ENCODE measurements around the gene PALM3. TPM values are rescaled to one million over a fixed set of nuclear protein-coding genes. Genes with fewer than 3 reads are reported as not detected.

PALM3 gene
- total RNA-seq, 1 experiment from 2014 or later = not detected

- CTCF ChIA-PET = interaction anchor here (0.6 to 2.2 kb wide), 18 partner anchors 17 to 988 kb away, joined by 3 to 22 read pairs (median 4); partner anchors contain the start of gene ASF1B
- intact Hi-C loops (cut with micrococcal nuclease) = loop anchor here (1.0 kb wide), 1 partner anchor 194 kb away; no protein-coding TSS in a partner anchor
- H3K9me3 Mint-ChIP-seq (ENCODE audit: unreplicated experiment) = no peaks in the 10 kb centered on the region
- POLR2A ChIA-PET = interaction anchor here (0.6 to 1.6 kb wide), 4 partner anchors 8 to 206 kb away, joined by 3 to 5 read pairs (median 4); partner anchors contain the start of gene ASF1B
- no peaks in the 10 kb centered on the region for H3K36me3 Mint-ChIP-seq (ENCODE audit: insufficient read depth, unreplicated experiment)
- H3K27ac Mint-ChIP-seq (ENCODE audit: low read depth, unreplicated experiment) = peak overlapping the region; percentile 23
- no TSS peak for BruUV-seq (replicated peaks)
- TF ChIP-seq CTCF (IDR thresholded peaks at IDR 0.05; ENCODE audit: unreplicated experiment) = no peak
- no peaks in the 10 kb centered on the region for H3K4me1 Mint-ChIP-seq (ENCODE audit: insufficient read depth, unreplicated experiment)
- no peaks in the 10 kb centered on the region for H3K27me3 Mint-ChIP-seq (ENCODE audit: insufficient read depth, unreplicated experiment)
- peak overlapping the region; percentile 86 for H3K4me3 Mint-ChIP-seq (ENCODE audit: unreplicated experiment)
- peak; percentile 49 for DNase-seq (ENCODE audit: unreplicated experiment)
These were observed 12.3 kb upstream of the PALM3 start for GRCh38 chr19:14073925-14074838.

GRCh38 chr19:14073261-14073924, 11.5 kb upstream of the PALM3 start:
- DNase-seq (ENCODE audit: unreplicated experiment) = peak; percentile 71
- Mint-ChIP-seq H3K36me3 (ENCODE audit: insufficient read depth, unreplicated experiment) (no peaks in the 10 kb centered on the region), H3K27ac (ENCODE audit: low read depth, unreplicated experiment) (no peak overlapping the region), H3K27me3 (ENCODE audit: insufficient read depth, unreplicated experiment) (no peaks in the 10 kb centered on the region), H3K4me1 (ENCODE audit: insufficient read depth, unreplicated experiment) (no peaks in the 10 kb centered on the region), H3K9me3 (ENCODE audit: unreplicated experiment) (no peaks in the 10 kb centered on the region), H3K4me3 (ENCODE audit: unreplicated experiment) (peak overlapping the region; percentile 86)
- no TSS peak for BruUV-seq (replicated peaks)
- POLR2A ChIA-PET = interaction anchor here (0.6 to 1.6 kb wide), 4 partner anchors 9 to 205 kb away, joined by 3 to 5 read pairs (median 4); partner anchors contain the start of gene ASF1B
- intact Hi-C loops (cut with micrococcal nuclease) = loop anchor here (1.0 kb wide), 1 partner anchor 193 kb away; no protein-coding TSS in a partner anchor
- peak; percentile 37 for TF ChIP-seq CTCF (IDR thresholded peaks at IDR 0.05; ENCODE audit: unreplicated experiment)
- CTCF ChIA-PET = interaction anchor here (0.6 to 3.4 kb wide), 23 partner anchors 8 to 937 kb away, joined by 3 to 24 read pairs (median 4); partner anchors contain the start of genes ASF1B and PODNL1

GRCh38 chr19:14072535-14073260, 10.8 kb upstream of the PALM3 start, which contains the start of gene MISP3:
Gene MISP3 (plus strand): TSS chr19:14072786. CDS start chr19:14073310, 524 bp downstream.
- Mint-ChIP-seq H3K27ac (ENCODE audit: low read depth, unreplicated experiment) (no peak within 1 kb of the TSS), H3K27me3 (ENCODE audit: insufficient read depth, unreplicated experiment) (no peaks in the 10 kb centered on the region), H3K4me1 (ENCODE audit: insufficient read depth, unreplicated experiment) (no peaks in the 10 kb centered on the region), H3K4me3 (ENCODE audit: unreplicated experiment) (peak within 1 kb of the TSS; percentile 86), H3K9me3 (ENCODE audit: unreplicated experiment) (no peaks in the 10 kb centered on the region), H3K36me3 (ENCODE audit: insufficient read depth, unreplicated experiment) (no peaks in the 10 kb centered on the region)
- peak; percentile 51 for DNase-seq (ENCODE audit: unreplicated experiment)
- POLR2A ChIA-PET = interaction anchor here (0.7 to 1.9 kb wide), 6 partner anchors 8 to 206 kb away, joined by 3 to 6 read pairs (median 4); partner anchors contain the start of genes ASF1B and RFX1
- intact Hi-C loops (cut with micrococcal nuclease) = loop anchor here (1.0 kb wide), 1 partner anchor 192 kb away; no protein-coding TSS in a partner anchor
- BruUV-seq (replicated peaks) = no TSS peak
- TF ChIP-seq CTCF (IDR thresholded peaks at IDR 0.05; ENCODE audit: unreplicated experiment) = no peak
- CTCF ChIA-PET = interaction anchor here (0.5 to 3.4 kb wide), 15 partner anchors 9 to 936 kb away, joined by 3 to 24 read pairs (median 4); partner anchors contain the start of gene PODNL1
